GM12872 (cell line): ENCODE data around the gene ADGRL3.

ENCODE experiments used
- TF ChIP-seq, protein P1 (sequence below): IDR thresholded peaks from 3 replicates; pipeline ENCODE4 v1.5.1; 2011; ENCODE audit warnings: low read depth, mild to moderate bottlenecking, low read length, moderate library complexity; ENCODE audit not compliant: insufficient read depth

ADGRL3 gene

DNA sequence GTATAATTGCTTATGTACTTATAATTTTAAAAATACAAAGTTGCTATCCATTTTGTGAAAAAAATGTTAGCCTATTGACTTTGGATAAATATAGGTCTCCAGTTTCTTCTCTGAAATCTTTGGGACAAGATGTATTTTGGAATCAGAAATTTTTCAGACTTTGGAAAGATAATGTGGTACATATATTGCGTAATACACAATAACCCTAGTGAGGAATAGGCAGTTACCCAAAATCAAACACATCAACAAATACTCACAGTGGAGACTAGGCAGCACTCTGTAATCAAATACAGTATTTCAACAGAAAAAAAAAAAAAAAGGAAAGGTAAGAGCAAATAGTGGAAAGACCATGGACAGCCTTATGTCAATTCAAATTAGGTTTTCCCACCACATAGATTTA lies 796.8 kb downstream of the ADGRL3 start:
- TF ChIP-seq, protein P1, sequence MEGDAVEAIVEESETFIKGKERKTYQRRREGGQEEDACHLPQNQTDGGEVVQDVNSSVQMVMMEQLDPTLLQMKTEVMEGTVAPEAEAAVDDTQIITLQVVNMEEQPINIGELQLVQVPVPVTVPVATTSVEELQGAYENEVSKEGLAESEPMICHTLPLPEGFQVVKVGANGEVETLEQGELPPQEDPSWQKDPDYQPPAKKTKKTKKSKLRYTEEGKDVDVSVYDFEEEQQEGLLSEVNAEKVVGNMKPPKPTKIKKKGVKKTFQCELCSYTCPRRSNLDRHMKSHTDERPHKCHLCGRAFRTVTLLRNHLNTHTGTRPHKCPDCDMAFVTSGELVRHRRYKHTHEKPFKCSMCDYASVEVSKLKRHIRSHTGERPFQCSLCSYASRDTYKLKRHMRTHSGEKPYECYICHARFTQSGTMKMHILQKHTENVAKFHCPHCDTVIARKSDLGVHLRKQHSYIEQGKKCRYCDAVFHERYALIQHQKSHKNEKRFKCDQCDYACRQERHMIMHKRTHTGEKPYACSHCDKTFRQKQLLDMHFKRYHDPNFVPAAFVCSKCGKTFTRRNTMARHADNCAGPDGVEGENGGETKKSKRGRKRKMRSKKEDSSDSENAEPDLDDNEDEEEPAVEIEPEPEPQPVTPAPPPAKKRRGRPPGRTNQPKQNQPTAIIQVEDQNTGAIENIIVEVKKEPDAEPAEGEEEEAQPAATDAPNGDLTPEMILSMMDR = no peak

DNA sequence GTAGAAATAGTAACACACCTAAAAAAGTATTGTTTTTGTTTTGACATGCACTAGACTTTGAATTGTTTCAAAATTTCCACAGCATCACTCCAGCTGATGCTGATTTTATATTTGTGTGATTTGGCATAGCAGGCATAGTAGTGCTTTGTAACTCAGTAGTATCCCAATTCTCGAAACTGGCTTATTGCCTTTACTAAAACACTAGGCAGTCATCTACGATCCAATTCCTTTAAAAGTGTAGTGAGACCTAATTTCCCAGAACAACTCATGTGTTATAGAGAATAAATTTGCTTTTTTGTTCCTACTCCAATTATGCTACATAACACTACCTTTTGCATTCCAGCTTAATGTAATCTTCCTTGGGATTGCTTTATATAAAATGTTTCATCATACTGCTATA lies 797.7 kb downstream of the ADGRL3 start:
- TF ChIP-seq, protein P1 = no peak

DNA sequence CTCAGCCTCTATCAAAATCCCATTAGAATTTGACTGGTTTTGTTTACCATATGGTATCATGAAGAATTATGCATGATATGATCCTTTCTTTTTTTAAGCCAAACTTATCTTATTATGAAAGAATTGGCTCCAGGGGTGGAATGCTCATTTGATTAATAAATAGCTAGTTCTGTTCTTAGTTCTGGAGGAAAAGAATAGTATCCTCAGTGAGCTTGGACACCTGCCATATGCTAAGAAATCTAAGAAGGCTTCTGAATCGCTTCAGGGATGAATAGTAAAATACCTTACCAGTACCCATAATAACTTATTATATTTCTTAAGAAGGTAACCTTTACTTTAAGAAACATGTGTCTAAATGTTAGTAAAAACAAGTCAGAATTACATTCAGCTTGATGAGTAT lies 803.6 kb downstream of the ADGRL3 start:
- TF ChIP-seq, protein P1 = no peak

DNA sequence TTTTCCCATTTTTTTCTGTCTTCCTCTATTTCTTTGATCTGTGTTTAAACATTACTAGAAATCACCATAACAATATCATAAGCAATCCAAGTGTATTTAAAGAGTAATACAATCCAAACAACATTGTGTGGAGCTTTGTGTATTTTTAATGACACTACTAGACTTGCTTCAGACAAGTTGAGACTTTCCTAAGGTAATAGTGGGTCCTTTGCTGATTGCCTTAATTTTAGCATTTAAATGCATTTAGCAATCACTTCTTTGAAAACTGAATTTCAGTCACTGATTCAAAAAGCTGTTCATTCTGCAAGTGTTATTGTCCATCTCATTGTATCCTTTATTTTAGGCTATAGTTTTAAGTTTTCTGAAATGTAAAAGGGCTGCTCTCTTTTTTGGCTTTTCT lies 804.8 kb downstream of the ADGRL3 start:
- TF ChIP-seq, protein P1 = no peak

DNA sequence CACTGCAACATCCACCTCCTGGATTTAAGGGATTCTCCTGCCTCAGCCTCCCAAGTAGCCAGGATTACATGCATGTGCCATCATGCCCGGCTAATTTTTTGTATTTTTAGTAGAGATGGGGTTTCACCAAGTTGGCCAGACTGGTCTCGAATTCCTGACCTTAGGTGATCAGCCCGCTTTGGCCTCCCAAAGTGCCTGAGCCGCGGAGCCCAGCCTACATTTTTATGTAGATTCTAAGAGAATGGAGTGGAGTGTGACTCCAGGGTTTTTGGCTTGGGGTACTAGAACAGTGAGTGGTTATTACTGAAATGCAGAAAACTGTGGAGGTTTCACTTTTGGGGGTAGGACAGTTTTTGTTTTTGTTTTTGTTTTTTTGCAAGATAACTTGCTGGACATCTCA lies 806.0 kb downstream of the ADGRL3 start:
- TF ChIP-seq, protein P1 = no peak

DNA sequence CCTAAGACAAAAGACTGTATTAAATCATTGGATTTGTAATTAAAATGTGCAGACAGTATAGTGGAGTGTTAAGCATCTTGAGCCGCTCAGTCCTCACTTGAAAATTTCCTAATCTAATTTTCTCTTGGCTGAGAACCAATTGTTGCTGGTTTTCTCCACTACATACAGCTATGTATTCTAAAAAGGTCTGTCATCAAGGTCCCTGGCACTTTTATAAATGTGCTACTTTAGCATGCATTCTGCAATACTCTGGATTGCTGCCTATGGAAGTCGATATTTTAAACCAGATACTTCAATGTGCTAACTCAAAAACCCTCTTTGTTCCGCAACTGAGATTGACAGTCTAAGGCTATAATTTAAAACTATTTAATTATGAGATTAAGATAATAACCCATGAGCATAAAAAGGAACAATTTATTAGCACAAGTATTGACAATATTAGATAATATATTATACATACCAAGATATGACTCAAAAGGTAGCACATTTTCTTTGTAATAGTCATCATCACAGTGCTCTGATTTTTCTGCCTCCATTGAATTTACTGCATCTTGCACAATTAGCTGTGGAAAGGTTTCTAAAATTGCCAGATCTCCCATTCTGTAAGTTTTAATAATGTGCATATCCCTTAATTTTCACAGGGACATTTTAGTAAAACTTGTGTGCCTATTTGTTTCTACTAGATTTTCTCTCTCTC lies 815.1 kb downstream of the ADGRL3 start:
- TF ChIP-seq, protein P1 = no peak

DNA sequence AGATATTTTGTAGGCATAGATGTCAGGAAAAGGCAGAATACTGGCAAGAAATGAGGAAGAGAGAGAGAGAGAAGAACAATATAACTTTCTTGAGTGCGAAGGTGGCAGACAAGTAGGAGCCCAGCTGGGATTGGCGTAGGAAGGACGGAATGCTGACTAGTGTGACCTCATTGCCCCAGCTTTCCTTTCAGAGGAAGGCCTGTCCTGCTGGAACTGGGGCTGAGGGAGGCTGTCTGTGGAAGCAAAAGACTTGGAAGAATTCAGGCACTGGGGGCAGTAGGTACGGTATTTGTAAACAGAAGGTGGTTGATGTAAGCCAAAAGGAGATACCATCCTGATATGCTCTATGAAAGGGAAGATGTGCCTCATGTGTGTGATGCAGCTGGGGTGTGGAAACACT lies 818.4 kb downstream of the ADGRL3 start:
- TF ChIP-seq, protein P1 = no peak
